Kidney (tissue), 14 donors: Measurements from ENCODE around the gene C16orf89. TPM values are rescaled to one million over a fixed set of nuclear protein-coding genes. Genes with fewer than 3 reads are reported as not detected.

Source experiments
- DNase-seq, 5 donors: peaks; one replicate each; pipeline ENCODE4 v3.0.0-alpha.2; 2013 to 2020
- FAIRE-seq: peaks from 2 replicates; lab custom pipeline; 2012; peaks lifted over from hg19 to GRCh38; lab: Jason Lieb, UNC
- H3K27ac ChIP-seq, 2 donors: one replicate each; pipeline ENCODE4 v1.7.0; 2013; ENCODE audit warnings: low read depth in 2 of 2, low read length in 2 of 2, inconsistent platforms in 1 of 2
- H3K27me3 ChIP-seq: one replicate; pipeline ENCODE4 v1.7.1; 2013; ENCODE audit warnings: low read length, inconsistent platforms; ENCODE audit not compliant: control insufficient read depth, insufficient read depth
- H3K36me3 ChIP-seq, 3 donors: one replicate each; pipeline versions ENCODE4 v1.7.0 to v1.7.1; 2013; ENCODE audit warnings: low read length in 3 of 3, control low read depth in 1 of 3, inconsistent platforms in 1 of 3; ENCODE audit not compliant: insufficient read depth in 3 of 3, control insufficient read depth in 2 of 3
- H3K4me1 ChIP-seq, 3 donors: one replicate each; pipeline versions ENCODE4 v1.7.0 to v1.7.1; 2013; ENCODE audit warnings: low read length in 3 of 3, inconsistent platforms in 1 of 3, low read depth in 1 of 3; ENCODE audit not compliant: control insufficient read depth in 2 of 3, insufficient read depth in 2 of 3
- H3K4me3 ChIP-seq, 3 donors: one replicate each; pipeline versions ENCODE4 v1.7.0 to v1.8.1; 2013; ENCODE audit warnings: low read length in 3 of 3, control low read depth in 1 of 3, inconsistent platforms in 1 of 3
- H3K9ac ChIP-seq, 3 donors: one replicate each; pipeline versions ENCODE4 v1.7.0 to v1.7.1; 2013; ENCODE audit warnings: low read length in 3 of 3, control low read depth in 1 of 3, inconsistent platforms in 1 of 3
- H3K9me3 ChIP-seq, 3 donors: one replicate each; pipeline versions ENCODE4 v1.7.0 to v1.7.1; 2013; ENCODE audit warnings: low read length in 3 of 3, control low read depth in 1 of 3, inconsistent platforms in 1 of 3; ENCODE audit not compliant: control insufficient read depth in 2 of 3, insufficient read depth in 1 of 3
- intact Hi-C: fragments of 100-400 bp; cut with DNase I; formaldehyde crosslinking; loops from one replicate; pipeline ENCODE4 v1.11.1; 2022
- polyA plus RNA-seq: library from polyadenylated mRNA; stranded (reverse); fragments of 350-450 nt; fragmentation: Illumina TruSeq; extraction: RNeasy Lipid Tissue Mini Kit (QIAGEN cat#74804); gene quantifications from one replicate; pipeline ENCODE4 v1.2.3, GENCODE V29; 2014; ENCODE audit warnings: low read depth, low replicate concordance; ENCODE audit not compliant: insufficient read depth
- total RNA-seq: library from RNA; stranded (reverse); fragmentation: NEBNext Ultra II Directional; extraction: Animal tissue kit (Norgen Biotek cat#: 25700); gene quantifications from one replicate; pipeline ENCODE4 v1.2.1, GENCODE V29; 2021
- TF ChIP-seq, protein P1 (sequence below): IDR thresholded peaks from 3 replicates; pipeline ENCODE4 v1.5.1; 2012; ENCODE audit warnings: mild to moderate bottlenecking, moderate library complexity, borderline replicate concordance; ENCODE audit not compliant: insufficient read depth; ENCODE audit errors: extremely low read depth
- donor health status: control.
- donor health status: control.
- donor health status: control.
- donor health status: control.
- donor health status: control.
- donor health status: DM: yes; HTN: yes; CAD: no.
- donor health status: Normal renal cell carcinoma (clear cell type).

C16orf89 gene
- total and polyA plus RNA-seq, 2 donors from 2014 or later: 5.4 to 68.4 TPM

- H3K27me3 ChIP-seq: no peaks in the 10 kb centered on the region
- H3K27ac ChIP-seq: no peak overlapping the region
- no peaks in the 10 kb centered on the region for H3K36me3 ChIP-seq
- H3K9ac ChIP-seq: no peak overlapping the region
- DNase-seq: no peak
- intact Hi-C loops: no loop called here
- no peak overlapping the region for H3K4me3 ChIP-seq
- TF ChIP-seq, protein P1, sequence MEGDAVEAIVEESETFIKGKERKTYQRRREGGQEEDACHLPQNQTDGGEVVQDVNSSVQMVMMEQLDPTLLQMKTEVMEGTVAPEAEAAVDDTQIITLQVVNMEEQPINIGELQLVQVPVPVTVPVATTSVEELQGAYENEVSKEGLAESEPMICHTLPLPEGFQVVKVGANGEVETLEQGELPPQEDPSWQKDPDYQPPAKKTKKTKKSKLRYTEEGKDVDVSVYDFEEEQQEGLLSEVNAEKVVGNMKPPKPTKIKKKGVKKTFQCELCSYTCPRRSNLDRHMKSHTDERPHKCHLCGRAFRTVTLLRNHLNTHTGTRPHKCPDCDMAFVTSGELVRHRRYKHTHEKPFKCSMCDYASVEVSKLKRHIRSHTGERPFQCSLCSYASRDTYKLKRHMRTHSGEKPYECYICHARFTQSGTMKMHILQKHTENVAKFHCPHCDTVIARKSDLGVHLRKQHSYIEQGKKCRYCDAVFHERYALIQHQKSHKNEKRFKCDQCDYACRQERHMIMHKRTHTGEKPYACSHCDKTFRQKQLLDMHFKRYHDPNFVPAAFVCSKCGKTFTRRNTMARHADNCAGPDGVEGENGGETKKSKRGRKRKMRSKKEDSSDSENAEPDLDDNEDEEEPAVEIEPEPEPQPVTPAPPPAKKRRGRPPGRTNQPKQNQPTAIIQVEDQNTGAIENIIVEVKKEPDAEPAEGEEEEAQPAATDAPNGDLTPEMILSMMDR: no peak
- no peak for FAIRE-seq
- H3K4me1 ChIP-seq: no peaks in the 10 kb centered on the region
- H3K9me3 ChIP-seq: no peaks in the 10 kb centered on the region
Measured at GRCh38 chr16:5020551-5020950, 45.2 kb downstream of the C16orf89 start.

- FAIRE-seq (no peak), DNase-seq (no peak)
- TF ChIP-seq, protein P1: no peak
- Histone ChIP-seq H3K9me3 (no peaks in the 10 kb centered on the region), H3K4me1 (no peaks in the 10 kb centered on the region), H3K4me3 (no peak overlapping the region), H3K27ac (no peak overlapping the region), H3K36me3 (no peaks in the 10 kb centered on the region), H3K9ac (no peak overlapping the region), H3K27me3 (no peaks in the 10 kb centered on the region)
- intact Hi-C loops: no loop called here
Measured at GRCh38 chr16:5019775-5020174, 46.0 kb downstream of the C16orf89 start.

DNA sequence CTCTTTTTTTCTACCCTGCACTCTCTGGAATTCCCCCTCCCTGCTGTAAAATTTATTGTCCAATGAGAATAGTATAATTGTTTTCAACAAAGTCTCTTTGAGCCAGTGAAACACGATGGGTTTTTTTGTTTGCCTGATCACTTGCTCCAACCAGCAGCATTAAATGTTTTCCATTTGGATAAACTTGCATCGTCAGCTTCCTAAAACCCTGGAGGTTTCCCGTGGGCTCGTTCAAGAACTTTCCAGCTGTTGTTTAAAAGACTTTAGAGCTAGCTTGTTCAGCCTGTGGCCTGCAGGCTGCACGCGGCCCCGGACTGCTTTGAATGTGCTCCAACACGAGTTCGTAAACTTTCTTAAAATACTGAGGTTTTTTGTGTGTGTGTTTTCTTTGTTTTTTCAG, 47.0 kb downstream of the C16orf89 start:
- TF ChIP-seq, protein P1: no peak
- Histone ChIP-seq H3K27ac (no peak overlapping the region), H3K9ac (no peak overlapping the region), H3K36me3 (no peaks in the 10 kb centered on the region), H3K4me3 (no peak overlapping the region), H3K9me3 (no peaks in the 10 kb centered on the region), H3K27me3 (no peaks in the 10 kb centered on the region), H3K4me1 (no peaks in the 10 kb centered on the region)
- FAIRE-seq (no peak), DNase-seq (peak in 1 of 5 donors; percentile 75)
- intact Hi-C loops: no loop called here

GRCh38 chr16:5017678-5017969, 48.1 kb downstream of the C16orf89 start:
- Histone ChIP-seq H3K4me1 (no peaks in the 10 kb centered on the region), H3K9ac (no peak overlapping the region), H3K9me3 (no peaks in the 10 kb centered on the region), H3K36me3 (no peaks in the 10 kb centered on the region), H3K27ac (no peak overlapping the region), H3K4me3 (no peak overlapping the region), H3K27me3 (no peaks in the 10 kb centered on the region)
- TF ChIP-seq, protein P1: no peak
- intact Hi-C loops: no loop called here
- DNase-seq (no peak), FAIRE-seq (no peak)
